GM19324 (cell line): Measurements from ENCODE around the gene WFIKKN2.
"Not testable (repeated sequence)": the region's sequence is repeated elsewhere in the genome, so short reads cannot be mapped to it uniquely, and the experiment has no call there.

Experiments used
- ATAC-seq: cut with Tn5 transposase; IDR thresholded peaks from one replicate; pipeline ENCODE4 v1.9.1; 2021; ENCODE audit warnings: mild to moderate bottlenecking, moderate library complexity; ENCODE audit not compliant: unreplicated experiment, low FRiP score

WFIKKN2 gene

DNA sequence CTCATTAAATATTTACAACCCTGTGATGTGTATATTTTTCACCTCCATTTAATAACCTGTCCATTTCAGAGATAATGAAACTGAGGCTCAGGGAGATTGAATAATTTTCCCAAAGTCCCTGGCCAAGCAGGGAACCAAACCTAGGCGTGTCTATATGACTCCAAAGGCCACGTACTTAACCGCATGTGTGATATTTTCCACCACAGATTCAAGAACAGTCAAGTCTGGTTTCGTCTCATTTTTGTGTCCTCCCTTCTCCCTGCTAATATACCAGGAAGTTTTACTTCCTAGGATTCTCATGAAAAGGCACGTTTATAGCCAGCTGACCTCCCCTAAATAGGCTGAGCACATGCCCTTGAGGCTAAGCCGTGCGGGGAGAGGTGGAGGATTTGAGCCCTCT is 15.3 kb downstream of the WFIKKN2 start:
- ATAC-seq, result no peak

DNA sequence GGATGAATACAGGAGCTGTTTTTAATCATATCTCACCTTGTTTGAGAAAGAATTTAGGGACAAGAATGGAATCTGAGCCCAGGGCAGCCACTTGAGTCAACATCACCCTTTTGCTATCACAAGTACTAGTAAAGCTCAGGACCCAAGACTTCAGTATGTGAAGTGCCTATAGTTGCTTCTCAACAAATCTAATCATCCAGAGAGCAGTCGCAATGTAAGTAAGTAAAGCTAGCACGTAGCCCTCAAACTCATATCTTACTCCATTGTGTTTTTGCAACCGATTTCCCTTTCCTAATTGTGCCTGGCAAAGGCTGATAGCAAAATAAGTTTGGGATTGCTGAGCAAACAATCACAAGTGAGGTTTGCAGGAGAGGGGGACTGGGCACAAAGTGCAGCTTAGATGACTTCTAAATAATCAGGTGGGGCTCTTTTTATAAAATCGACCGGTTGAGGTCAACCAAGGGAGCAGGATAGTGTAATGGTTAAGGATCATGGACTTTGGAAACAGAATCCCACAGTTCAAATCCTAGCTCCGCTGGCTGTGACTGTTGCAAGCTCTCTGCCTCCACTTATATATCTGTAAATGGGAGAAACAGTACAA is 17.7 kb downstream of the WFIKKN2 start:
- no peak for ATAC-seq

DNA sequence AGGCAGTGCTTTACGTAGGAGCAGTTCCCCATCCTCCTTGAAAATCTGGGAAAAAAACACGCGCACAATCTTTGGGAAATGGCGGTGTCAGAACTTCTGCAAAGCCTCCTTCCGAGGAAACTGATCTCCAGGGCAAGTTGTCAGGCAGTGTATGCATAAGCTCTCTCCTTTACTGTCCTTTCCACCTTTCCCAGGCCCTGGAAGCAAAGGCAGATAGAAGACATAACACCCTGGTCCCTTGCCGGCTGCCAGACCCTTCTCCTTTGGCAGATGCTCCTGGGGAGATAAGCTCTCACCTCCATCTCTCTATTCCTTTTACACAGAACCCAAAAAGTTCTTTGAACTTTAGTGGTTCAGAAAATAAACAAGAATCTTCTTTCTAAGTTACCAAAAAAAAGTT is 18.4 kb downstream of the WFIKKN2 start:
- ATAC-seq, result no peak

DNA sequence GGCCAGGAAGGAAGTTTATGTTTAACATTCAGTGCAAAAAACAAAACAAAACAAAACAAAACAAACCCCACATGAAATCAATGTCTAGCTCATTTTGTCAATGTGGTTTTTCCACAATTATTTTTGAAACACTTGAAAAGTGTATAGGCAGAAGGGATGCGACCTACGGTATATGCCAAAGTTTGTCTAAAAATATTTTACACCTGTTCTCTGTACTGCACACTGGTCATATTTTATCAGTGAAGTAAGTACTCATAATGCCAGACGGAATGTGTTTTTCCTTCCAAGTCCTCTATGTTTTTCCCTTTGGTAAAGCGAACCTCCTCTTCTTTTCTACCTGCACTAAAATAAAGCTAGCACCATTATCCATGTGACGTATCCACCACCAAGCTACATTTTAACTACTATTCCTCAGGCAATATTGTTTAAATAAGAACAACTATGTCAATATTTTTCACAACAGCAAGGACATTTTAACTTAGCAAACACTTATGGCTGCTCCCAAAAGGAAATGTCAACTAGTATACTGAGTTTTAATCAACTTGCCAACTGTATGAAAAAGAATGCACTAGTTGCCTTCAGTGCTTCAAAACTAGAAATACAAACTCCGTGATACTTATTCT is 20.4 kb downstream of the WFIKKN2 start:
- ATAC-seq, result no peak

DNA sequence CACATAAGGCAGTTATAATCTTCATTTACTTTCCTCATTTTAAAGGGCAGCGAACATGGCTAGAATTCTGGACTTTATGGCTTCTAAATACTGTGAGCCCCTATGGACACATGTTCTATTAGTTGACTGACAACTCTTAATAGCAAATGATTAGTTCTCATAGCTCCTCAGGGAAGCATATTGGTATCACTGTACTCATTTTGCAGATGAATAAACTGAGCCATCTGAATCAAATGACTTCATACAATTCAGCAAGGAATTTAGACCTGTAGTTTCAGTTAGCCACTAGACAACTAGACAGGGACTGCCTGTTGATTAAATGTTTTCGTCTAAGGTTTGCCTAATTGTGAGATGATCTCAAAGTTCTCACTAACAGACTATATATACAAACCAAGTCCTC is 21.0 kb downstream of the WFIKKN2 start:
- ATAC-seq, result no peak

DNA sequence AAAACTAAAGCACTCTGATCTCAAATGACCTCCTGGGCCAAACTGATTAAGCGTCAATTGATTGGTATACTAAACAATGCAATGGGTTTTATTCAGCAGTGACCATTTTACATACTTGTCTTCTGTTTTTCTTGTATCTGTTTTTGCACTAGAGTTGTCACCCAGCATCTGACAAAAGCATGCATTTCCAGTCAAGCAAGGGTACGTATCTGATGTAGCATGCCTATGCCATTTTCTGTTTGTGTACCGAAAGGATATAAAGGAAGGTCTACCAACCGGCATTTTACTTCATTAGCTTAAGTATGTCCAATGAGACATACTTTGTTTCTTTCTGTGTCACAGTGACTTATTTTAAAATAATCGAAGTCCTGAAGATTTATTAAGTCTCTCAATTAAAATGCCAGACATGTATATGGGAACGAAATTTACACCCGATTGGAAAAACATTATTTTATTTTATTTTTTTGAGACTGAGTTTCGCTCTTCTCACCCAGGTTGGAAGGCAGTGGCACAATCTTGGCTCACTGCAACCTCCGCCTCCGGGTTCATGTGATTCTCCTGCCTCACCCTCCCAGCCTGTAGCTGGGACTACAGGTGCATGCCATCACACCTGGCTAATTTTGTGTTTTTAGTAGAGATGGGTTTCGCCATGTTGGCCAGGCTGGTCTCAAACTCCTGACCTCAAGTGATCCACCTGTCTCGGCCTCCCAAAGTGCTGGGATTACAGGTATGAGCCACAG is 23.3 kb downstream of the WFIKKN2 start:
- no peak for ATAC-seq

DNA sequence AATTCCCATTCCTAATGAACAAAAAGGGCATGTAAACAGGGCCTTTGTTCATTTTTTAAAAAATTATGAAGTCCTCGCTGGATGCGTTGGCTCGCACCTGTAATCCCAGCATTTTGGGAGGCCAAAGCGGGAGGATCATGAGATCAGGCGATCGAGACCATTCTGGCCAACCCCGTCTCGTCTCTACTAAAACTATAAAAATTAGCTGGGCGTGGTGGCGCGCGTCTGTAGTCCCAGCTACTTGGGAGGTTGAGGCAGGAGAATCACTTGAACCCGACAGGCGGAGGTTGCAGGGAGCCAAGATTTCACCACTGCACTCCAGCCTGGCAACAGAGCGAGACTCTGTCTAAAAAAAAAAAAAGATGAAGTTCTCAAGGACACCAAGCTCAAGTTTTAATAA is 24.3 kb downstream of the WFIKKN2 start:
- not testable (repeated sequence) for ATAC-seq

DNA sequence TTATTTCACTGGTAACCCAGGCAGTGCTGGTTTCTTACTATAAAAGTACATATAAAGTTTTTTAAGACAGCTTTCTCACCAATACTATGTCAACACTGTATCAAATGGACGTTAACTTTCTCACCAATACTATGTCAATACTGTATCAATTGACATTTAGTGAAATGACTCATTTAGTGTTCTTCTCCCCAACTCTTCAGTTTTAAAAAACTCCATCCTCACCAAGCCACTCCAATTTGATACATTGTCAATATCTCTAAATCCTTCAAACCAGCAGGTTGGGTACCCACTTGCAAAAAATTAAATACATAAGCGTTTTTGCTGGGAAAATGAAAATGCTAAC is 25.9 kb downstream of the WFIKKN2 start:
- ATAC-seq, result no peak

DNA sequence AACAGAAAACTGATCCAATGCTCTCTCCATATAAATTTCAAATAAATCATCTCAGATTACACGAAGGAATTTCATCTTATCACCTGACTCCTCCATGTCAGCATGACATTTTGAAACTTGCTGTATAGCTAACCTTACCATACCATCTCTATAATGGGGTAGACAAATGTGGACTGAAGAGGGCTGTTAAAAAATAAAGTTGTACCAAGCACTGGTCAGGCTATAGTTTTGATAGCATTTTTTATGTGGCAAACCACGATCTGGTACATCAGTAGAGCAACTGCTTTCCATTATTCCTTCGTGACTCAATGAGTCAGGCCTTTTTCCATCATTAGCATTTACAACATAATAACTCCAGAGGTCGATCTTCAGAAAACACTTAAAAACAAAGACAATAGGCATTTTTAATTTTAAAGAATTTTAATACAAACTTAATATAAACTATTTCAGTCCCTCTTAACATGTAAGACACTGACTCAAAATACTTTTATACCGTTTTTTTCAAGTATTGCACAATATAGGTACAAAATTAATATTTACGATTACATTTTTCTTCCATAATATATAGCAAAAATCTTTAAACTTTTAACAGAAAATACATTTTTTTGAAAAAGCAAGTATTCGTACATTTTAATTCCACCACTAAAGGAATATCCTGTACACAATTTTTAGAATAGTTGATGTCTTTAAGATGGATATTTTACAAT is 26.6 kb downstream of the WFIKKN2 start:
- ATAC-seq, result no peak

DNA sequence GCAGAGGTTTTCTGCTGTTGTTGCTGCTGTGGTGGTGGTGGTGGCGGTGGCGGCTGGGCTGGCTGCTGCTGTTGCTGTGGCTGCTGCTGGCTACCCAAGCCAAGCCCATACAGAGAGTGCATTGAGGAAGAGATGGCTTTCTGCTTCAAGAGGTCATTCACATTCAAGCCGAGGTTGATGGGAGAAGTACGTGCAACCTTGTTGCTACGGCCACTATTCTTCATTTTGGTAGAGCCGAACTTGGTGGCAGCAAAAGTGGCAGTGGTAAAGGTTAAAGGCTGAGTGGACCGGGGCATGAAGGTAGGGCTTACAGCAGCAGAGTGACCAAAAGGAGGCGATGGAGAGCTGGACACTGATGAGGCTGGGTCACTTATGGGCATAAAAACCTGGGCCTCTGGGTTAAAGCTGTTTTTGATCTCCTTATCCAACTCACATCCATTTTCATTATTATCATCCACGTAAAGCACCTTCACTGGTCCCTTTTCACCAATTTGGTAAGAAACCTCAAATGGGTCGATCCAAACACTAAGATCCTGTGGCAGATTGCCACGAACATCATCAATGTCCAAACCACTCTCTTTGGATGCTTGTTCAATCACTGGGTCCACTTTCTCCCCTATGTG is 27.9 kb downstream of the WFIKKN2 start:
- ATAC-seq, result no peak

DNA sequence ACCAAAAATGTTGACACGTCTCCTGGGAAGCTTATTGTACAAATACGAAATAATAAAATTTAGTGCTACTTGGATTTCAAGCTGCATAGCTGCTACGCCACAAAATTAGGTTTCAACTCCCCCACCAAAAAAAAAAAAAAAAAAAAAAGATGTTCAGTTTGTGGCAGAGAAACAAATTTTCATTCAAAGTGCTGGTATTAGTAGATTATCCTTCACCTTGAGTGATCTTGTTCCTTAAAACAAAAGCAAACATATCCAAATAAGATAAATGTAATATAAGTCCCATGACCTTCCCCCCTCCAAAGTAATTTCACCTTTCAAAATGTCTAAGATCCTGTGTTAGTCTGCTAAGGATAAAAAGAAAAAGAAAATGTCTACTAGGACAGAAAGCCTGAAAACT is 28.5 kb downstream of the WFIKKN2 start:
- ATAC-seq, result no peak

DNA sequence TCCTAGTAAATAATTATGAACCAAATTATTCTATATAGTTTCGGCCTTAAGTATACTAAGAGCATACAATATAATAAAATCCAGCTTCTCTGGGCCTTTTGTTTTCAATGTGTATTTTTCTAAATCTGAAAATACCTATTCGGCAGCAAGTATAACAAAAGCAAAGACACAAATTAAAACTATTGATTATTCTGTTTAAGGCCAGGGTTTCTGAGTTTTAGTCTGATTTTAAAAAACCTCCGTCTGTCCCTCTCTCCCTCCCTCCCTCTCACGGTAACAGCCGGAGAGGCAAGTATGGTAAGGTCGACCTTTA is 29.3 kb downstream of the WFIKKN2 start:
- no peak for ATAC-seq

DNA sequence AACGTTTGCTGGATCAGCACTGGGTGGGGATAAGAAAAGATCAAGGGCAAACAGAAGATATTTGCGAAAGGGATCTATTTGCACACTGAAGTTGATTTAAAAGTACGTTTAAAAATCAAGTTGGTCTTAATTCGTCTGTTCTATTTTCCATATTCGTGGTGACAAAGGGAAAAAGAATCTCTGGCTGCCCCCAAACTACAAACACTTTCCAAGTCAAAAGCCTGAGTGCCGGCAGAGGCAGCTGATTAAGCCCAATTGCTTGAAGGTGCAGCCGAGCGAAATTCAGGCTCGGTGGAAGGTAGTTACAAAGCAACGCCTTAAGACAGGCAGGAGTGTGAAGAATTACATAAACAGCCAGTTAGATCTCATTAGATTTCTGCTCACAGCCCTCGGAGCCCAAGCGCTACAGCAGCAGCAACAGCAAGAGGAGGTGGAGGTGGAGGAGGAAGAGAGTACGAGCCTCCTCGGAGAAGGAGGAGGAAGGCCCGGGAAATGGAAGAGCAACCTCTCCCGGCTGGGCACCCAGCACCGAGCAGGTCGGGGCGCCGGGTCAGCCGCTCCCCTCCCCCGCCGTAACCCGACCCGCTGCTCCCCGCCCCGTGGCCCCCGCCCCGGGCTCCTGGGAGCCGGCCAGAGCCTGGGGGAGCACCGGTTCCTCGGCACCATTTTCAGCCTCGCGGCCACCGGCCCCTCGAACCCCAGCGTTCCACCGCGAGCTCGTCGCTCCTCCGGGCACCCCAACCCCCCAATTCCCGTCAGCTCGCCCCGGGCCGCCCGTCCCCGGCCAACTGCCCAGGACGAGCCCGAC is 29.9 kb downstream of the WFIKKN2 start:
- ATAC-seq, result no peak

DNA sequence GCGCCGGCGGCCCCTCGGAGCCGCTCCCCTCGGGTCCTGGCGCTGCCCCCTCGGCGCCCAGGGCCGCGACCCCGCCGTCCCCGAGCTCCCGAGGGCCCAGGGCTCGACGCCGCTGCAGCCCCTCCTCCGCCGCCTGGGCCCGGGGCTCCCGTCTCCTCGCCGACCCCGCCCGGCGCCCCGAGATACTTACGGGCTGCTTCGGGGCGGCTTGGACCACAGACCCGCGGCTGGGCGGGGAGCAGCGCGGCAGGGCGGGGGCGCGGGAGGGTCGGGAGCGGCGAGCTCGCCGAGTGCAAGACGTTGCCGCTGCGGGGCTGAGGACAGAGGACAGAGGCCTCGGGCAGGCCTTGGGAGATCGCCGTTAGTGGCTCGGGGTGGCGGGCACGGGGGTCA is 30.5 kb downstream of the WFIKKN2 start:
- ATAC-seq, result no peak

DNA sequence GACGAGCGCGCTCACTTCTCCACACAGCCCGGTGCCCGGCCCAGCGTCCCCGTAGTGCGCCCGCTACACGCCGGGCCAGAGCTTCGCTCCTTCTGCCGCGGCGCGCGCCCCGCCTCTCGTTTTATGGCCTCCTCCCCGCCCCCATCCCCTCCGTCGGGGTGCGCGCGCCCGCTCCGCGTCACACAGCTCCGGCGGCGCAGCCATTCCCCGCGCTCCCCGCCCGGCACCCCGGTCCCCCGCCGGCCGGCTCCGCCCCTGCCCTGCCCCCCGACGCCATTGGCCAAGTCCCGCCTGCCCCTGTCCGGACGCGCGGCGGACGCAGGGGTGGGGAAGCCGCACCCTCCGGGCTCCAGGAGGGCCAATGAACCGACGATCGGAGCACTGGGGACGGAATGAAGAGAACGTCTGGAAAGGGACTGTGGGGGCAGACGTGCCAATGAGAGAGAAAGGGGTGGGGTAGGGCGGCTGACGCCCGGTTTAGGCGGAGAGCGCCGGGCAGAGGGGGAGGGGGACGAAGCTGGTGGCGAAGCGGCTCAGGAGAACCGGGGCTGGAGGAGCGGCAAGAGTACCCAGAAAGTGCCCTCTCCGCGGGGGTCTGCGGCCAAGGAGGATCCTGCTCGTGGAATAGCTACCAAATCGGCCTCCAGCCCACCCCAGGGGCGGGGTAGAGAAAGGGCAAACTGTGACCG is 31.0 kb downstream of the WFIKKN2 start, which contains the start of gene TOB1:
Gene TOB1, minus strand, starts transcription at position 94 of the 689 bp plus-strand sequence. CDS start 2,337 bp downstream, outside the sequence.
- ATAC-seq, result peak; percentile 76

DNA sequence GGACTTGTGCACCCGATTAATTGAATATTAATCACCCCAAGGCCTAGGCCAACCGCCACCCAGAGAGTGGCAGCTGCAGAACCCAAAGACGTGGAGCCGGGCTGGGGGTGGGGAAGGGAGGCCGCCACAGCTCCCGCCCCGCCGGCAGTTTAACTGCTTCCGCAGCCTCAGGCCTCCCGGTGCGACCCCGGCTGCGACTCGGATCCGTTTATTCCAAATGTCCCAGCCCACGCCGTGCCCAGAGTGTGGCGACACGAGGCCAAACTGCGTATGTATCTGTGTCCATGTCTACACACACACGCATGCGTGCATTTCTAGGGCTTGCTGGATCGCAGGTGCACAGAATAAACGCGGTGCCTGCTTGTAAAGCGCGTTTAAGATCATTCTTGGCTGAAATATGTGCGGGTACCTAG is 31.6 kb downstream of the WFIKKN2 start:
- ATAC-seq, result peak; percentile 7

DNA sequence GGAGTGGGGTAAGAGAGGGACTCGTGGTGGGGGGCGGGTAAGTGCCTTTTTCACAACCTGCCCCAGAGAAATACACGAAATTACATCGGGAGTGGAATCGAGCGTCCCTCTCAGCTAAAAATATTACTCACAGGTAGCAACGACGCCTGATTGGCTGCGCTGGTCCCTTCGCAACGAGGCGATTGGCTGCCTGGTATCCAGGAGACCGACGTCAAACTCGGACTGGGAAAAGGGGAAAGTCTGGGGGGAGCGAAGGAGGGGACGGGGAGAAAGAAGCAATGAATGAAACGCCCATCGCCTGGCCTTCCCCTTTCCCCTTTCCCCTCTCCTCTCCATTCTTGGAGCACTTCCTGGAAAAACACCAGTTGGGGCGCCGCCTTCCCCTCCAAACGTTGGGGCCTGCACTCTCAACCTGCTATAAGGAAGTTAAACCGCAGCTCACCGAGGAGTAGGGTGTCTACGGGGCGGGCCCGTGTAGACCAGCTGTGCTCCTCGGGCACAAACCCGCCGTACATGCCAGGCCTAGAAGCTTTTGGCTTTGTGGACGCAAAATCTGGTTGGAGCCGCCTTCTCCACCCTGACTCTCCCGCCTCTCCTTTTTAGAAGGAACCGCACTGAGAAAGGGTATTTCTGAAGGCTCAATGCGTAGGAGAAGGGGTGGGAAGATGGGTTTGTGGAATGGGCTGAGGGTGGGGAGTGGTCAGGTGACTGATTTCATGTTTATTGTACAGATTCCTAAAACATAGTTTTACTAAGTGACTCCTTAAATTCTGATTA is 32.2 kb downstream of the WFIKKN2 start:
- peak; percentile 35 for ATAC-seq

DNA sequence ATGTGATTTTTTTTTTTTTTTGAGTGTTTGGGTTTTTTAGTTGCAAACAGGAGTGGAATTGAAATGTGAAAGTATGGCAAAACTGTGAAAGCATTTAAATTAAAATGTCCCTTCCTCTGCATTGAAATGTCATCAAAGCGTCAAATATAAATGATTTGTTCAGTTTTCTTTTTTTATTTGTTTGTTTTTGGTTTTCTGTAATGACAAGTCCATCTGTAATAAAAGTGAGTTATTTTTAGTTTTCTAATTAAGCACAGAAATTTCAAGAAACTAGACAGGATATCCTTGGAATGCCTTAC is 32.7 kb downstream of the WFIKKN2 start:
- ATAC-seq, result no peak

DNA sequence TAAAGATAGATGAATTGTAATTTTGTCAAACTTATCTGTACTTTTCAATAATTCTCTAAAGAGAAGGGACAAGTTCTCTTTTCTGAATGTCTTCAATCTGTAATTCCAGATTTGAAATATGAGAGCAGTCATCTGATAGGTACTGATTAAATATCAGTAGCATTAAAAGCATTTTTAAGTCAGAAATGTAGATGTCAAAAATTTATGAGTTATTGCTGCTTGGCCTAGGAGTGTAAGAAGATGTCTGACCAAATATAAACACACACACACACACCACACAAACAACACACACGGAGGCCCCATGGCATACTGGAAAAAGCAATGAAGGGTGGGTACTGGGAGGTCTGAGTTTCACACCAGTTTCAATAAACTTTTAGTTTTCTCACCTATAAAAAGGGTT is 33.2 kb downstream of the WFIKKN2 start:
- no peak for ATAC-seq
